WERI-Rb-1 (cell line): ENCODE results near the gene FIGN.

Source experiments
- DNase-seq: peaks from one replicate; pipeline ENCODE4 v3.0.0-alpha.2; 2020
- H3K27ac ChIP-seq: fragments of 250-450 bp; sonication (Bioruptor Pico); 2 replicates; pipeline ENCODE4 v1.5.1; 2020; ENCODE audit warnings: mild to moderate bottlenecking, moderate library complexity
- H3K27me3 ChIP-seq: fragments of 250-450 bp; sonication (Bioruptor Pico); 2 replicates; pipeline ENCODE4 v1.5.1; 2021; ENCODE audit warnings: mild to moderate bottlenecking, low read depth, moderate library complexity; ENCODE audit not compliant: insufficient read depth, severe bottlenecking
- H3K36me3 ChIP-seq: fragments of 250-450 bp; sonication (Bioruptor Pico); 2 replicates; pipeline ENCODE4 v1.5.1; 2020; ENCODE audit warnings: mild to moderate bottlenecking, moderate library complexity
- H3K4me3 ChIP-seq: 2 replicates; pipeline ENCODE4 v1.5.1; 2011; ENCODE audit warnings: low read depth, mild to moderate bottlenecking, control low read depth, low read length
- H3K9me3 ChIP-seq: fragments of 250-450 bp; sonication (Bioruptor Pico); 2 replicates; pipeline ENCODE4 v1.5.1; 2021; ENCODE audit warnings: mild to moderate bottlenecking, moderate library complexity; ENCODE audit not compliant: severe bottlenecking
- TF ChIP-seq, protein P1 (sequence below): IDR thresholded peaks from 2 replicates; pipeline ENCODE4 v1.5.1; 2011; ENCODE audit warnings: low read depth, mild to moderate bottlenecking, control low read depth, inconsistent platforms, low read length

FIGN gene

GRCh38 chr2:163759013-163759412 is 23.2 kb upstream of the FIGN start:
- DNase-seq = no peak
- TF ChIP-seq, protein P1, sequence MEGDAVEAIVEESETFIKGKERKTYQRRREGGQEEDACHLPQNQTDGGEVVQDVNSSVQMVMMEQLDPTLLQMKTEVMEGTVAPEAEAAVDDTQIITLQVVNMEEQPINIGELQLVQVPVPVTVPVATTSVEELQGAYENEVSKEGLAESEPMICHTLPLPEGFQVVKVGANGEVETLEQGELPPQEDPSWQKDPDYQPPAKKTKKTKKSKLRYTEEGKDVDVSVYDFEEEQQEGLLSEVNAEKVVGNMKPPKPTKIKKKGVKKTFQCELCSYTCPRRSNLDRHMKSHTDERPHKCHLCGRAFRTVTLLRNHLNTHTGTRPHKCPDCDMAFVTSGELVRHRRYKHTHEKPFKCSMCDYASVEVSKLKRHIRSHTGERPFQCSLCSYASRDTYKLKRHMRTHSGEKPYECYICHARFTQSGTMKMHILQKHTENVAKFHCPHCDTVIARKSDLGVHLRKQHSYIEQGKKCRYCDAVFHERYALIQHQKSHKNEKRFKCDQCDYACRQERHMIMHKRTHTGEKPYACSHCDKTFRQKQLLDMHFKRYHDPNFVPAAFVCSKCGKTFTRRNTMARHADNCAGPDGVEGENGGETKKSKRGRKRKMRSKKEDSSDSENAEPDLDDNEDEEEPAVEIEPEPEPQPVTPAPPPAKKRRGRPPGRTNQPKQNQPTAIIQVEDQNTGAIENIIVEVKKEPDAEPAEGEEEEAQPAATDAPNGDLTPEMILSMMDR = no peak
- Histone ChIP-seq H3K36me3 (no peaks in the 10 kb centered on the region), H3K9me3 (no peaks in the 10 kb centered on the region), H3K27ac (no peak overlapping the region), H3K4me3 (no peak overlapping the region), H3K27me3 (no peaks in the 10 kb centered on the region)

- Histone ChIP-seq H3K27ac (no peak overlapping the region), H3K36me3 (no peaks in the 10 kb centered on the region), H3K27me3 (no peaks in the 10 kb centered on the region), H3K4me3 (no peak overlapping the region), H3K9me3 (no peaks in the 10 kb centered on the region)
- TF ChIP-seq, protein P1 = no peak
- no peak for DNase-seq
These were observed 22.0 kb upstream of the FIGN start for GRCh38 chr2:163757814-163758213.

GRCh38 chr2:163756588-163756987 is 20.8 kb upstream of the FIGN start:
- no peak for DNase-seq
- no peaks in the 10 kb centered on the region for H3K9me3 ChIP-seq
- no peaks in the 10 kb centered on the region for H3K36me3 ChIP-seq
- H3K4me3 ChIP-seq = no peak overlapping the region
- no peaks in the 10 kb centered on the region for H3K27me3 ChIP-seq
- TF ChIP-seq, protein P1 = no peak
- H3K27ac ChIP-seq = no peak overlapping the region

DNA sequence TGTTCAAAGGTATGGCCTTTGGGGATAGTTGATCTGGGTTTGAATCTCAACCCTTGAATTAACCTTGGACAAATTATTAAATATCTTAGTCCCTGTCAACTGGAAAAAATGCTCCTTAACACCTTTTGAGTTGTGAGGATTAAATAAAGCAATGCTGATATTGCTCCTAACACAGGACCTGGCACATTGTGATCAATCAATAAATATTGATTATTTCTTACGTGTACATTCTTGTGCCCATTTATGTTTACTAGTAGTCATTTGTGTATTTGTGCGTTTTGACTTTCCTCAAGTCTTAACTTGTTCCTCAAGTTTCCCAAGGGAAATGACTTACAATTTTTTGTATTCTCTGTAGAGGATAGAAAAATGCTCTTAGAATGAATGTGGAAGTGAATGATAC is 19.6 kb upstream of the FIGN start:
- H3K27me3 ChIP-seq = no peaks in the 10 kb centered on the region
- H3K9me3 ChIP-seq = no peaks in the 10 kb centered on the region
- TF ChIP-seq, protein P1 = no peak
- no peak overlapping the region for H3K4me3 ChIP-seq
- no peak for DNase-seq
- H3K27ac ChIP-seq = no peak overlapping the region
- no peaks in the 10 kb centered on the region for H3K36me3 ChIP-seq

- no peaks in the 10 kb centered on the region for H3K9me3 ChIP-seq
- H3K27me3 ChIP-seq = no peaks in the 10 kb centered on the region
- no peak for DNase-seq
- H3K27ac ChIP-seq = no peak overlapping the region
- no peak overlapping the region for H3K4me3 ChIP-seq
- no peaks in the 10 kb centered on the region for H3K36me3 ChIP-seq
- TF ChIP-seq, protein P1 = no peak
These were observed 17.9 kb upstream of the FIGN start for GRCh38 chr2:163753726-163754125.

DNA sequence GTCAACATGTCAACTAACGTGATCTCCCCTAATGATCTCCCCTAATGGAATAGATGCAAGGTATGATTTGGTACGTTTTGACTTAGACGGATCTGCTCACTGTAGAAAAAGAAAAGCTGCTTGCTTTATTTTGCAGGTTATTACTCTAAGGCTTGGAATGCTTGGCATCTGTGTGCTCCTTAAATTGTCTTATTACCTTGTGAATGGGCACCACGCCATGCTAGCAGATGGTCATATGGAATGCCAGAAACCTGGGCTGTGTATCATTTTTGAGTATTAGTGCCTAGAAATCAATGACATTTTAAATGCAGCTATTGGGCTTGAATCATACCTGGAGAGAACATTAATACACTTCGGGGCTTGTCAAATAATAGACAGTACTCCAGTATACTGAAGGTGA is 16.5 kb upstream of the FIGN start:
- no peaks in the 10 kb centered on the region for H3K27me3 ChIP-seq
- DNase-seq = no peak
- no peaks in the 10 kb centered on the region for H3K36me3 ChIP-seq
- no peak overlapping the region for H3K27ac ChIP-seq
- no peaks in the 10 kb centered on the region for H3K9me3 ChIP-seq
- TF ChIP-seq, protein P1 = no peak
- H3K4me3 ChIP-seq = no peak overlapping the region
